Kidney capillary endothelial cell (primary cell): ENCODE measurements around the gene CARMIL3.
"Not testable (repeated sequence)": the region's sequence is repeated elsewhere in the genome, so short reads cannot be mapped to it uniquely, and the experiment has no call there.

Source experiments
- DNase-seq: peaks from one replicate; pipeline ENCODE4 v3.0.0-alpha.2; 2018; ENCODE audit warnings: low spot score

The CARMIL3 gene

DNA sequence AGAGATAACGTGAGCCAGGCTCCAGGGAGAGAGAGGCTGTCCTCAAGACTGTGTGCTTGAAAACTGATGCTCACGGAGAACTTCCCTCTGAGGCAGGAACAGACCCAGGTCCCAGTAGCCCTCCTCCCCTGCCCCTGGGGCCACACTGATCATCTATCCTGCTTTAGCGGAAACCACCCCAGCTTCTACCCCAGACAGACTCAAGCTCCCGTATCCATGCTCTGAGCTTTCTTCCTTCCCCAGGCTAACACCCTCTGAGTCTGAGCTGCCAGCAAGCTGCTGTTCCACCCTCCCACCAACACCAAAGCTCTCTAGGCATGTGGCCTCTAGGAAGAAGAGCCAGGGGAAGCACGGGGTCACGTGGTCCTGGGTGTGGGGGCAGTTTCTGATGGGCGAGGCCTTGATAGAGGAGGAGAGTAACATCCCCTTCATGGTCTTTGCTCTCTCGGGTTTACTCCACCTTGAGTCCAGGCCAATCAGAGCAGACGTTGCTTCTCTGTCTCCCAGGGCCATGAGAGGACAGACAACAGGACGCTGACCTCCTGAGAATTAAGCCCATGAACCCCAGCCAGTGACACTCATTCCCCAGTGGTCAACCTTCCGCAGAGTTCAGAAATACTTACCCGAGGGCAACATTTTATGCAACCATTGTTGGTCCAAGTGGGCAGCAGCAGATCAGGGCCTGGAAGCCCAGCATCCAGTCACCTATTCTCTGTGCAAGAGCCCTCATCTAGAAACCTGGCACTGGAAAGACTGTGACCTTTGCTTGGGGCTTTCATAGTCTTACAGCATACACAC is 43.7 kb downstream of the CARMIL3 start:
- no peak for DNase-seq

DNA sequence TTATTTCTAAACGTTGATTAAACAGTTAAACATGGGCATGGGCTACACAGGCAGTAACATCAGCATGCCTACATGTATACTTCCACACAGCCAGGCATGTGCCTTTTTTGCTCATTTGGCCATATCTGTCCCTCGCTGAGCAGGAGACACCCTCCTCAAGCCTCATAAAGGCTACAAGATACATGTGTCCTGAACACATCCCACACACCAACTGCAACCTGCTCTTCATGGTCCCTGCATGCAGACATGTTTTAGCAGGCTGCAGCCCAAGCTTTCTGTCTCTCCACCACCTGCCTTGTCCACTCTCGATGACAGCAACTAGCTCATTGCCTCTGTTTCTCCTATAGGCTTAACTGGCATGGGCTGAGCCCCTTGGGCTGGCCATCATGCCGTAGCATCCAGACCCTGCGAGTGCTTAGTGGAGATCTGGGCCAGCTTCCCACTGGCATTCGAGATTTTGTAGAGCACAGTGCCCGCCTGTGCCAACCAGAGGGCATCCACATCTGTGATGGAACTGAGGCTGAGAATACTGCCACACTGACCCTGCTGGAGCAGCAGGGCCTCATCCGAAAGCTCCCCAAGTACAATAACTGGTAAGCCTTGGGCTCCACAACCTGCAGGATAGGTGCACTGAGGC is 44.9 kb downstream of the CARMIL3 start:
- no peak for DNase-seq

- DNase-seq = no peak
Observed at GRCh38 chr14:24098229-24098926, 46.6 kb downstream of the CARMIL3 start.

DNA sequence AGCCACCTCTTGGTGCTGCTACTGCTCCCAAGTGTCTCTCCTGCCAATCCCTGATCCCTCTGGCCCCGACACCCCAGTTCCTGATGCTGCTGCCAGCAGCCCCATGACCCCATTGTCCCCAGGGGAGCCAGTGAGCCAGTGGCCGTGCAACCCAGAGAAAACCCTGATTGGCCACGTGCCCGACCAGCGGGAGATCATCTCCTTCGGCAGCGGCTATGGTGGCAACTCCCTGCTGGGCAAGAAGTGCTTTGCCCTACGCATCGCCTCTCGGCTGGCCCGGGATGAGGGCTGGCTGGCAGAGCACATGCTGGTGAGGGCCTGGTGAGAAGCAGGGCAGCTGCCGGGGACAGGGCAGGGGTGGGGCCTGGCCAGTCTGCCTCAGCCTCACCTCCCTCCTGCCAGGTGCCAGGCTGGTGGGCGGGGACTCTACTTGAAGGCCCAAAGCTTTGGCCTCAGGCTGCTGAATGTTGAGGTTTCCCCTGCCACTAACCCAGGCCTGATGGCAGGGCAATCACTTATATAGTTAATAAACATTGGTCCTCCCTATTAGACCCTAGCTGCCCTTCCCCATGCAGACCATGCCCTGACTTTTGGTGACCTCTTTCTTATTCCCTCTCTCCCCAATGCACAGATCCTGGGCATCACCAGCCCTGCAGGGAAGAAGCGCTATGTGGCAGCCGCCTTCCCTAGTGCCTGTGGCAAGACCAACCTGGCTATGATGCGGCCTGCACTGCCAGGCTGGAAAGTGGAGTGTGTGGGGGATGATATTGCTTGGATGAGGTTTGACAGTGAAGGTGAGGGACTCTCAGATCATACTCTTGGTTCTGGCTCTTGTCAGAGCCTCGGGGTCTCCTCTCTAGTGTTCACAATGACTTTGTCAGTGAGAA is 47.4 kb downstream of the CARMIL3 start:
- DNase-seq = no peak

- DNase-seq = no peak
Observed at GRCh38 chr14:24100197-24100981, 48.6 kb downstream of the CARMIL3 start.

GRCh38 chr14:24100982-24101494 is 49.2 kb downstream of the CARMIL3 start:
- DNase-seq = no peak

DNA sequence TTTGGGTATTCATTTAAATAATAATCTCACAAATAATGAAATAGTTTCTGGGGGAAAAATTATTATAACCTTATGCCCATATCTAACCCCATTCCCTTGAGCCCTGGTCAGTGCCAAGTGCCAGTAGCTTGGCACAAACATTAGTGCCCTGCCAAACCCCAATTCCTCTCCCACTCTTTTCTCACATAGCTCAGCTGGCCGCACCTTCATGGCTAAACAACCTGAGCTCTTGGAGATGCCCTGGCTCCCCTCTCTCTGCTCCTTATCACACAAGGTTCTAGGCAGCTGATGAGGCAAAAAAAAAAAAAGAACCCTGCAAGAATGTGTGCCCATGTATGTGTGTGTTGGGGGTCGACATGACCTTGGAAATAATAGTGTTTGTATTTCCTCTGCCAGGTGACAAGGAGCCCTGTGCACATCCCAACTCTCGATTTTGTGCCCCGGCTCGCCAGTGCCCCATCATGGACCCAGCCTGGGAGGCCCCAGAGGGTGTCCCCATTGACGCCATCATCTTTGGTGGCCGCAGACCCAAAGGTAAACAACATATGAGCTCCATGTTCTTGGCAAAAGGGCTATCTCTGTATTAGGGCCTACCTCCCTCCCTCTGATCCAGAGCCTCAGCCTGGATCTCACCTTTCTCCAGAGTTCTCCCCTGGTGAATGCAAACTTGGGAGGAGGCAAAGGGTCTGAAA is 50.7 kb downstream of the CARMIL3 start:
- no peak for DNase-seq

- DNase-seq = no peak
Observed at GRCh38 chr14:24103451-24103850, 51.6 kb downstream of the CARMIL3 start.

GRCh38 chr14:24105609-24106239 is 53.9 kb downstream of the CARMIL3 start:
- not testable (repeated sequence) for DNase-seq

DNA sequence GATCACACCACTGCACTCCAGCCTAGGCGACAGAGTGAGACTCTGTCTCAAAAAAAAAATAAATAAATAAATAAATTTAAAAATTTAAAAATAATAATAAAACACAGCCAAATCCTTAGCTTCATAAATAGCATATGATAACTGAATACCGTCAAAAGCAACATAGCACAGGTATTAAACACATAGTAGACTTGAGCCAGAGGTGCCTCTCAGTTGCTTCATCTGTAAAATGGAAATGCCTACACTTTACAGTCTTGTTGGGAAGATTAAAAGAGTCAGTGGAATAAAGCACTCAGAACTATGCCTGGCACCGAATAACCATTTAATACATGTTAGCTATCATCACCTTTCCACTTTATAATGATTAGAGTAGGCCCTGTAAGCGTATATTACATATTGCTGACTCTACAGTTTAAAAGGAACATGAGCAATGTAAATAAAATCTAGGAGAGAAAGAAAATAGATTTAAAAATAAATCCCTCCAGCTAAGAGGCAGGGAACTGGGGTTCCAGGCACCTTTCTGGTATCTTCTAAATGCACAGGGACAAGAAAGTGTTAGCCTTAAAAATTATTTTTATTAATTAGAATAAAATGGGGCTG is 55.0 kb downstream of the CARMIL3 start:
- DNase-seq = no peak

DNA sequence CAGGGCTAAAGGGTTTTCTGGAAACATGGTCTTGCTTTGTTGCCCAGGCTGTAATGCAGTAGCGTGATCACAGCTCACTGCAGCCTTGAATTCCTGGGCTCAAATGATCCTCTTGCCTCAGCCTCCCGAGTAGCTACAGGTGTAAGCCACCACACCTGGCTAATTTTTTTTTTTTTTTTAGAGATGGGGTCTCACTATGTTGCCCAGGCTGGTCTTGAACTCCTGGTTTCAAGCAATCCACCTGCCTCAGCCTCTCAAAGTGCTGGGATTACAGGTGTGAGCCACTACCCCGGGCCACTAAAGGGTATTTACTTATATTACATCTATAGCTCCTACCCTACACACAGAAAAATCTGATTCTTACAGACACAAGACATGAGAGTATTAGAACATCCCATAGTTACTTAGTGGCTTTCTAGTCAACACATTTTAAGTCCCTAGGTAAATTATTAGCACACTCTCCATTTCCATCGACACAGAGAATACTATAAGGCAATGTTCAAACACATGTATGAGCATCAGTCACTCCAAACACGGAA is 56.6 kb downstream of the CARMIL3 start:
- DNase-seq = no peak

DNA sequence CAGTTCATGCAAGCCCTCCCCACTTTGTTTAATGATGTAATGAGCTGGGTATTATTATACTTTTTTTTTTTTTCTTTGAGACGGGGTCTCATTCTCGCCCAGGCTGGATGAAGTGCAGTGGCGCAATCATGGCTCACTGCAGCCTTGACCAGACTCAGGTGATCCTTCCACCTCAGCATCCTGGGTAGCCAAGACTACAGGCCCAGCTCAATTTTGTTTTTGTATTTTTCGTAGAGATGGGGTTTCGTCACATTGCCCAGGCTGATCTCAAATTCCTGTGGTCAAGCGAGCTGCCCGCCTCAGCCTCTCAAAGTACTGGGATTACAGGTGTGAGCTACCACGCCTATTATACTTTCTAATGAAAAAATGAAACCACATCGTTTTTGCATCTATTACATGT is 58.3 kb downstream of the CARMIL3 start:
- no peak for DNase-seq

- no peak for DNase-seq
Observed at GRCh38 chr14:24110523-24110922, 58.7 kb downstream of the CARMIL3 start.

- no peak for DNase-seq
Observed at GRCh38 chr14:24113379-24113800, 61.6 kb downstream of the CARMIL3 start.

DNA sequence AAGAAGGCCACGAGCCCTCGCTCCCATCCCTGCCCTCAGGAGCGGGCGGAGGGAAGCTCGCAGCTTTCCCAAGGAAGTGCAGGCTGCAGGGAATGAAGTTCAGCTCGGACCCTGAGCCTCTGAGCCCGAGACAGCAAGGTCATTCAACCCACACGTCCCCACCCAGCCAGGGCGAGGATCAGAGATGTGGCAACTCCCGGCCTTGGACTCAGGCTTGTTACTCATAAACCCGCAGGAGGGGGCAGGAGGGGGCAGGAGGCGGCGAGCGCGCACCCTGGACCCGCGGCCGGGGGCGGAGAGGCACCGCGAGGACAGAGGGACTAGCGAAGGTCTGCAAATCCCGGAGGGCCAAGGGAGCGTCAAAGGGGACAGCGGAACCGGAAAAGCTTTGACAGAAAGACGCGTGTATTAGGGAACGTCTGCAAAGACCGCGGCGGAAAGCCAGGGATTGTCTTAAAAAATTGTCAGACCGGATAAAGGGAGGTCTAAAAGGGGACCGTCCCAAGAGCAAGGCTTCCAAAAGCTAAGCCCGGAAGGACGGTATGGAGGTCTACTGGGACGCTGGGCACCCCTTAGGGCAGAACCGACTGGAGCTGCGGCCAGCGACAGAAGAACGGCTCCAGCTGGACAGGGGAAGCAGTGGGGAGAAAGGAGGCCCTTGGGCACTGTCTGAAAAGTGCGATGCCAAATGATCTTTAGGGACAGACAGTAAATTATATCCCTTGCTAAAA is 62.2 kb downstream of the CARMIL3 start:
- peak; percentile 87 for DNase-seq

DNA sequence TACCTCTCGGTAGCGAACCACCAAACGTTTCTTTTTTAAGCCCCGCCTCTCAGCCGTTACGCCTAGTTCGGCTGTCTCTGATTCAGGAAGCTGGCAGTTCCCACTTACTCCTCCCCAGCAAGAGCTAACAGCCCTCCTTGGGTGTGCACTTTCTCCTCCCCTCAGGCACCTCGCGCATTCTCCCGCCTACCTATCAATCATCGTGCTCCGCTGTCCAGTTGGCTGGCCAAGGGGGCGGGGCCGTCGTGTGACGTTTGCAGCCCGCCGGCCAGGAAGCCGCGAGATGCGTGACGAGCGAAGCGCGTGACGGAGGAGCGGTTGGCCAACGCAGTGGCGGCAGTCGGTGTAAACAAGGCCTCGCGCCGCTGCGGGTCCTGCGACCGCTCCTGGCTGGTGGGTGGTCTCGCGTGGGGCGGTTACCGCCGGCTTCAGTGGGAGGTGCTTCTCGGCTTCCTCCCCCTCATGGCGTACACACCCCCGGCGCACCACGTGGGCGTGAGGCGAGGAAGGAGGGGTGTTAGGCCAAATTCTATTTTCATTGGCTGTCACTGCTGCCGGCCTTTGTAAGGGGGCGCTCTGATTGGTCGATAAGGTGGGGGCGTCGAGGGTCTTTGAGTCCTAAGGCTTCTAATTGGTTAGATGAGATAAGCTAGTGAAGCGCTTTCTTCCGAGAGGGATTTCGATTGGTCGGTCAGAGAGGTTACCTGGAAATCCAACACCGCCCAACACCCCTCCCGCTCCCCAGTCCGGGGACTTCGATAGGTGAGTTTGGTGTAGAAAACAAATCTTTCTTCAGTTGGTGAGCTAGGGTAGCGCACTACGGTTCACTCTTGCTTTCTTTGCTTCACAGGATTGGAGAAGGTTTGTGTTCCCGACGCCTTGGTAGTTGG is 63.0 kb downstream of the CARMIL3 start, which contains the start of the genes DCAF11 and NRL:
Gene DCAF11, plus strand, starts transcription at position 246 of the 890 bp plus-strand sequence. CDS start 818 bp downstream, outside the sequence.
Gene NRL, minus strand, starts transcription at position 418 of the 890 bp plus-strand sequence. CDS start 32,101 bp downstream, outside the sequence.
- peak; percentile 99 for DNase-seq
